WTC11 (cell line): ENCODE results near the gene WDR3.

Source experiments
- ATF1 ChIP-seq: sonication (generic); formaldehyde crosslinking; IDR thresholded peaks from 2 replicates; pipeline ENCODE4 v1.8.1; 2023; ENCODE audit warnings: mild to moderate bottlenecking, moderate library complexity, missing genetic modification reagents
- ATF2 ChIP-seq: sonication (generic); formaldehyde crosslinking; IDR thresholded peaks from 2 replicates; pipeline ENCODE4 v1.8.1; 2022; ENCODE audit warnings: low read depth, missing genetic modification reagents, borderline replicate concordance
- CTCF ChIP-seq: fragments of 200-600 bp; IDR thresholded peaks from 2 replicates; pipeline ENCODE4 v1.8.0; 2022; ENCODE audit warnings: antibody characterized with exemption
- FOXK1 ChIP-seq: sonication (generic); formaldehyde crosslinking; IDR thresholded peaks from 2 replicates; pipeline ENCODE4 v1.8.0; 2022; ENCODE audit warnings: mild to moderate bottlenecking, moderate library complexity, missing genetic modification reagents
- JUN ChIP-seq: sonication (generic); formaldehyde crosslinking; IDR thresholded peaks from 2 replicates; pipeline ENCODE4 v1.8.0; 2023; ENCODE audit warnings: mild to moderate bottlenecking, missing genetic modification reagents
- KAT7 ChIP-seq: sonication (generic); formaldehyde crosslinking; IDR thresholded peaks from 2 replicates; pipeline ENCODE4 v1.8.1; 2023; ENCODE audit warnings: missing genetic modification reagents, mild to moderate bottlenecking, borderline replicate concordance
- MAX ChIP-seq: sonication (generic); formaldehyde crosslinking; IDR thresholded peaks from 2 replicates; pipeline ENCODE4 v1.8.0; 2022; ENCODE audit warnings: mild to moderate bottlenecking, missing genetic modification reagents
- PRDM15 ChIP-seq: sonication (generic); formaldehyde crosslinking; IDR thresholded peaks from 2 replicates; pipeline ENCODE4 v1.8.0; 2022; ENCODE audit warnings: missing genetic modification reagents
- SMAD4 ChIP-seq: sonication (generic); formaldehyde crosslinking; IDR thresholded peaks from 2 replicates; pipeline ENCODE4 v1.8.0; 2022; ENCODE audit warnings: mild to moderate bottlenecking, missing genetic modification reagents
- SP1 ChIP-seq: sonication (generic); formaldehyde crosslinking; conservative IDR thresholded peaks from 2 replicates; pipeline ENCODE4 v1.8.1; 2022; ENCODE audit warnings: missing genetic modification reagents
- USF1 ChIP-seq: sonication (generic); formaldehyde crosslinking; IDR thresholded peaks from 2 replicates; pipeline ENCODE4 v1.8.0; 2022; ENCODE audit warnings: mild to moderate bottlenecking, missing genetic modification reagents
- USF2 ChIP-seq: sonication (generic); formaldehyde crosslinking; IDR thresholded peaks from 2 replicates; pipeline ENCODE4 v1.8.1; 2023; ENCODE audit warnings: mild to moderate bottlenecking, missing genetic modification reagents, moderate library complexity
- ZBTB43 ChIP-seq: sonication (generic); formaldehyde crosslinking; IDR thresholded peaks from 2 replicates; pipeline ENCODE4 v1.8.1; 2023; ENCODE audit warnings: mild to moderate bottlenecking, missing genetic modification reagents

GRCh38 chr1:117899801-117900200, 29.7 kb upstream of the WDR3 start:
- TF ChIP-seq CTCF (no peak), SMAD4 (CRISPR knock-in tag) (no peak), SP1 (no peak), FOXK1 (CRISPR knock-in tag) (no peak), KAT7 (CRISPR knock-in tag) (no peak), PRDM15 (no peak), ATF2 (CRISPR knock-in tag) (no peak), MAX (CRISPR knock-in tag) (no peak), USF1 (CRISPR knock-in tag) (no peak), ATF1 (no peak), USF2 (no peak), ZBTB43 (CRISPR knock-in tag) (no peak), JUN (no peak)
